ENCODE data around the gene DELE1.

DELE1 gene

DNA sequence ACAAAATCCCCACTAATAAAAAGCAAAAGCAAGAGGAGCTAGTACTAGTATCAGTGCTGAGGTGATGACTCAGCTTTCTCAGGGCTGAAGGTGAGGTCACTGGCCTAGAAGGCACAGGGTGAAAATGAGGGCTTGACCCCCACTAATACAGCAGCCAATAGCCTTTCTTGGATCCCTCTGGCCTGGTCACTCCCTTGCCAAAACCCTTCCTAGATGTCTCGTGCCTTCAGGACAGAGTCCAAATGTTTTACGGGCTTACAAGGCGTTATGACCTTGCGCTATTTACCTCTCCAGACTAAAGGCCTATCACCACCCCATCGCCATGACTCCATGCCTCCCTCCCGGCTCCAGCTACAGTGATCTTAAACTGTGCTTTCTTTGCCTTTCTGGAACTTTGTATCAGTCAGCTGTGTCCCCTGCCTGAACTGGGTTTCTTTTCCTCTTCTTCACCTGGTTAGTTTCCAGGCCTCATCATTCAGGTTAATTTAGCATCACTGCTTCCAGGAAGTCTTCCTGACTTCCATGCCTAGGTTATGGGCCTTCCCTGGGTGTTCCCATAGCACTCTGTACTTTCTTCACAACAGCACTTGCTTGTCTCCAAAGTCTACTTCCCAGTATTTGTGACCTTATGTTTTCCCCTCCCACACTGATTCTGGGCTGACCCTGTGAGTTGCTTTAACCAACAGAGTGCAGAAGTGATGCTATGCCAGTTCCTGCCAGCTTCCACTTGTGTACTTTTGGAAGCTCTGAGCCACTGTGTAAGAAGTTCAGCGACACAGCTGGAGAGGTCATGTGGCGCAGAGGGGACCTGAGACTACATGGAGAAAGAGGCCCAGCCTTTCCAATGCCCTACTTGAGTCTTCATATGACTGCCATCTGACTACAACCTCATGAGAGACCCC, 4.2 kb upstream of the DELE1 start:
- TF ChIP-seq ZFX (IDR thresholded peaks at IDR 0.05), result no peak
- TF ChIP-seq, protein P1, sequence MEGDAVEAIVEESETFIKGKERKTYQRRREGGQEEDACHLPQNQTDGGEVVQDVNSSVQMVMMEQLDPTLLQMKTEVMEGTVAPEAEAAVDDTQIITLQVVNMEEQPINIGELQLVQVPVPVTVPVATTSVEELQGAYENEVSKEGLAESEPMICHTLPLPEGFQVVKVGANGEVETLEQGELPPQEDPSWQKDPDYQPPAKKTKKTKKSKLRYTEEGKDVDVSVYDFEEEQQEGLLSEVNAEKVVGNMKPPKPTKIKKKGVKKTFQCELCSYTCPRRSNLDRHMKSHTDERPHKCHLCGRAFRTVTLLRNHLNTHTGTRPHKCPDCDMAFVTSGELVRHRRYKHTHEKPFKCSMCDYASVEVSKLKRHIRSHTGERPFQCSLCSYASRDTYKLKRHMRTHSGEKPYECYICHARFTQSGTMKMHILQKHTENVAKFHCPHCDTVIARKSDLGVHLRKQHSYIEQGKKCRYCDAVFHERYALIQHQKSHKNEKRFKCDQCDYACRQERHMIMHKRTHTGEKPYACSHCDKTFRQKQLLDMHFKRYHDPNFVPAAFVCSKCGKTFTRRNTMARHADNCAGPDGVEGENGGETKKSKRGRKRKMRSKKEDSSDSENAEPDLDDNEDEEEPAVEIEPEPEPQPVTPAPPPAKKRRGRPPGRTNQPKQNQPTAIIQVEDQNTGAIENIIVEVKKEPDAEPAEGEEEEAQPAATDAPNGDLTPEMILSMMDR (conservative IDR thresholded peaks at IDR 0.05), result no peak
- no peak overlapping the region; the same call in 1 of the 2 replicates for H3K27ac ChIP-seq

DNA sequence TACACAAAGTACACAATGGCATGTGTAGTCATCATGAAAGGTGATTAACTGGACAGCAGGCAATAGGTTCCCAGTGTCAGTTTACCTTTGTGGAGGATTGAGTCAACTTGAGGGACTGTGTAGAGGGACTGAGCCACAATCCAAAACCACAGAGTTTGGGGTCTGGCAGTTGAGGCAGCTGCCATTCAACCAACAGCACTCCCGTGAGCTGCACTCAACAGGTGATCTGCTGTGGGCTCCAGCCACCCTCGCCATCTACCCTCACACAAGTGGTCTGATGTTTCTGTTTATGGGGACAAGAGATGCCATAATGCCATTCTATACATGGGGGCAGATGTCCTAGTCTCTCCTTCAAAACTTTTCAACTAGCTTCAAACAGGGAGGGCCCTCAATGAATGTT, 2.9 kb upstream of the DELE1 start:
- TF ChIP-seq, protein P1 (conservative IDR thresholded peaks at IDR 0.05), result no peak
- TF ChIP-seq ZFX (IDR thresholded peaks at IDR 0.05), result no peak
- no peak overlapping the region for H3K27ac ChIP-seq

DNA sequence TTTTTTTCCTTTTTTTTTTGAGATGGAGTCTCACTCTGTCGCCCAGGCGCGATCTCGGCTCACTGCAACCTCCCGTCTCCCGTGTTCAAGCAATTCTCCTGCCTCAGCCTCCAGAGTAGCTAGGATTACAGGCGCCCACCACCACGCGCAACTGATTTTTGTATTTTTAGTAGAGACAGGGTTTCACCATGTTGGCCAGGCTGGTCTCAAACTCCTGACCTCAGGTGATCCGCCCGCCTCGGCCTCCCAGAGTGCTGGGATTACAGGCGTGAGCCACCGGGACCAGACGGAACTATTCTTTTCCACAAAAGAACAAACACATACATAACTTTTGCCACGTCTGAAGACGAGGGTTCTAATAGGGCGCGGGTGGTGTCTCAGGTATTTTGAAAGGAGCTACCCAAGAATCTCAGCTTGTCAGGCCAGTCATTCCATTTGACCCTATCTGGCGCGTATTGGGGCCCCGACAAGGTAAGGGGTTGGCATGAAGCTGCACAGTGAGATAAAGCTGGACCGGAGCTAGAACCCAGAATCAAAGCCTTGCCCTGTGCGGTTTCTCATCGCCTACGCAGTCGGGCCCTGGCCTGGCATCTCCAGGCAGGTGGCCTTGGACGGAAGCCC, 734 bp upstream of the DELE1 start:
- H3K27ac ChIP-seq, result peak overlapping the region; percentile 90

DNA sequence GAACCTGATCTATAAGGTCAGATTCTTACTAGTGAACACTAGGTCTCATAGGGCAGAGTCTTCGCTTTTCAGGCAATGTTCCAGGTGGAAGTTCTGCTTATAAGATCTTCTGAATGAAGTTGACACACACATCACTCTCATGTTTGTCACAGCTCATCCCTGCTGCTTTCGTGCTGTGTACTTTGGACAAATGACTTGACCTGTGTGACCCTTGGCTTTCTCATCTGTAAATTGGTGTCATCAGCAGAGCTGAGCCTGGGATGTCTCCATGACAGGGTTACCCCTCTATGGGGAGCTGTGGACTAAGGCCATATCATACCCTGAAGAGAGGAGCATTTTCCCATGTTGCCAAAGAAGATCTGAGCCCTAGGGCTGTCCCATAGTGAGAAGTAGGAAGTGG, 2.8 kb downstream of the DELE1 start:
- TF ChIP-seq, protein P1 (conservative IDR thresholded peaks at IDR 0.05), result no peak
- TF ChIP-seq ZFX (IDR thresholded peaks at IDR 0.05), result no peak

DNA sequence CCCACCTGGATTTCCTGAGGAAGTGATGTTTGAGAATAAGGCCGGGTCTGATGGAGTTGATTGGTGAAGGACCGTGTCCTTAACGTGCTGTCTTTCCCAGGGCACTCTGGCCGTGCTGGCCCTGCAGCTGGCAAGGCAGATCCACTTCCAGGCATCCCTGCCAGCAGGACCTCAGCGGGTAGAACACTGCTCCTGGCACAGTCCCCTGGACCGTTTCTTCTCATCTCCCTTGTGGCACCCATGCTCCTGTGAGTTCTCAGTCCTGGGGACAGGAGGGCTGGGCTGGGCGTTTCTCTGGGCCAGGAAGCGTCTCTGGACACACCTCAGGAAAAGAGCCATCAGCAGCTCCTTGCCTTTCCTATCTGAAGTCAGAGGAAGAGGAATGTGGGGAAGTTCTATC, 4.4 kb downstream of the DELE1 start:
- no peak overlapping the region for H3K27ac ChIP-seq

More for the DNA sequence above, 2.8 kb downstream of the DELE1 start:
- no peak overlapping the region for H3K27ac ChIP-seq

DNA sequence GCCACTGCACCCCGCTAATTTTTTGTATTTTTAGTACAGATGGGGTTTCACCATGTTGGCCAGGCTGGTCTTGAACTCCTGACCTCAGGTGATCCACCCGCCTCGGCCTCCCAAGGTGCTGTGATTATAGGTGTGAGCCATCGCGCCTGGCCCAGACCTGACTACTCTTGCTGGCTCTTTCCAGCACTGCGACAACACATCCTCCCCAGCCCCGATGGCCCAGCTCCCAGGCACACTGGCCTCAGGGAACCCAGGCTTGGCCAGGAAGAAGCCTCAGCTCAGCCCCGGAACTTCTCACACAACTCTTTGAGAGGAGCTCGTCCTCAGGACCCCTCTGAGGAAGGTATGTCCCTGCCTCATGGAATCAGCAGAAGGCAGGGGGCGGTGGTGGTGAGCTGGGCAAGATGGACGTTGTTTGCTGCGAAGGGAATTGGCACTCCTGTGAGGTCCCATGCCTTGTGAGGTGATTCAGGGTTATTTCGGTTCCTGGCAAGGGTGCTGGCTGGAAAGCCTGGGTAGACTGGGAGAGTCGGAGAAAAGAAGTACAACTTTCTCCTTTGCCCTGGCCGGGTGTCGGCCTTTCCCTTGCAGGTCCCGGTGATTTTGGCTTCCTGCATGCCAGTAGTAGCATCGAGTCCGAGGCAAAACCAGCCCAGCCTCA, 5.9 kb downstream of the DELE1 start:
- TF ChIP-seq, protein P1 (conservative IDR thresholded peaks at IDR 0.05), result no peak
- no peak for TF ChIP-seq ZFX (IDR thresholded peaks at IDR 0.05)
- H3K27ac ChIP-seq, result no peak overlapping the region

More for the DNA sequence above, 4.4 kb downstream of the DELE1 start:
- TF ChIP-seq, protein P1 (conservative IDR thresholded peaks at IDR 0.05), result no peak

DNA sequence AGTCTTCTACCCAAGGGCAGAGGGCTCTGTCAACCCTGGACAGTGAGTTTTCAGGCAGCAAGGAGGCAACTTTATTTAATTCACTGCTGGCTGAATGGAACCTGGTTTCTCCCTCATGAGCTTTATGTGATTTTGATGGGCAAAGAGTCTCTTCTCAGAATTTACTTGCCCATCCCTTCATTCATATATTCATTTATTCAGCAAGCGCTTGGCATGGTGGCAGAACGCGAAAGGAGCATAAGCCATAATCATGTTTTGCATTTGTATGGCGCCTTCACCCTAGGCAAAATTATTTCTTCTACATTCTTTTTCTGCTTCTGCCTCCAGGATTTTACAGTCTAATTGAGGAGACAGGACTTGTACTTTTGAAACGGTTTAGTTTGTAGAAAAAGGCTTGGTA, 8.0 kb downstream of the DELE1 start:
- TF ChIP-seq ZFX (IDR thresholded peaks at IDR 0.05), result no peak
- TF ChIP-seq, protein P1 (conservative IDR thresholded peaks at IDR 0.05), result no peak
- no peak overlapping the region for H3K27ac ChIP-seq
